ENCODE measurements around the gene RNF144A.

RNF144A gene

GRCh38 chr2:7071916-7072556, 154.8 kb downstream of the RNF144A start:
- DNase-seq, result no peak

- DNase-seq, result no peak
Observed at GRCh38 chr2:7073901-7074300, 156.7 kb downstream of the RNF144A start.

GRCh38 chr2:7075834-7076233, 158.6 kb downstream of the RNF144A start:
- no peak for DNase-seq

- DNase-seq, result no peak
Observed at GRCh38 chr2:7077660-7078267, 160.6 kb downstream of the RNF144A start.

- no peak for DNase-seq
Observed at GRCh38 chr2:7083580-7084509, 166.6 kb downstream of the RNF144A start.

GRCh38 chr2:7084601-7085000, 167.4 kb downstream of the RNF144A start:
- DNase-seq, result no peak

GRCh38 chr2:7089284-7089683, 172.1 kb downstream of the RNF144A start:
- DNase-seq, result no peak

GRCh38 chr2:7089898-7090510, 172.8 kb downstream of the RNF144A start:
- no peak for DNase-seq

- DNase-seq, result no peak
Observed at GRCh38 chr2:7093376-7093775, 176.2 kb downstream of the RNF144A start.

Data from nucleus accumbens (tissue), 56 donors.